ENCODE data around the gene GGT5.
"Not testable (repeated sequence)": the region's sequence is repeated elsewhere in the genome, so short reads cannot be mapped to it uniquely, and the experiment has no call there.

GRCh38 chr22:24238101-24238694 lies 6.7 kb downstream of the GGT5 start:
- TF ChIP-seq CTCF (IDR thresholded peaks at IDR 0.05; ENCODE audit: low read length); EZH2 (optimal IDR thresholded peaks at IDR 0.05; ENCODE audit: low read depth, low read length): not testable (repeated sequence)

Data from MM.1S (cell line).